ENCODE results near the gene C11orf71. TPM values are rescaled to one million over a fixed set of nuclear protein-coding genes. Genes with fewer than 3 reads are reported as not detected.

Gene C11orf71
- total RNA-seq, 1 donor from 2014 or later = 2.9 TPM

DNA sequence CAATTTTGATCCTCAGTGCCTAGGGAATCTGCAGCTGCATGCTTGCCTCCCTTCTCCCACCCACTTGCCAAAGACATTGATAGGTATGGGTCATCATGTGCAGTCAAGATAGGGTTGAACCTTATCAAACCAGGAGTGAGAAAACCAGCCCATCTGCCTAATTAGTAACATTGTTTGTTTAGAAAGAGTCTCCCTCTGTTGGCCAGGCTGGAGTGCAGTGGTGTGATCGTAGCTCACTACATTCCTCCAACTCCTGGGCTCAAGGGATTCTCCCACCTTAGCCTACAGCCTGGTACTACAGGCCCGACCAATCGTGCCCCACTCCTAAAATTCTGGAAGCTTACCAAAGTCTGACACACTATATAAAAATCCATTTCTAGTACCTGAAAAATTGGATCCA lies 4.6 kb downstream of the C11orf71 start:
- no peak for DNase-seq (ENCODE audit: low spot score)
- no peak overlapping the region for H3K4me3 Mint-ChIP-seq (ENCODE audit: unreplicated experiment)
- no peak overlapping the region for H3K27ac Mint-ChIP-seq (ENCODE audit: unreplicated experiment)
- H3K4me1 Mint-ChIP-seq (ENCODE audit: low read depth) = peaks cover 19% of the 10 kb centered on the region
- H3K36me3 Mint-ChIP-seq (ENCODE audit: low read depth) = no peaks in the 10 kb centered on the region
- TF ChIP-seq, protein P1, sequence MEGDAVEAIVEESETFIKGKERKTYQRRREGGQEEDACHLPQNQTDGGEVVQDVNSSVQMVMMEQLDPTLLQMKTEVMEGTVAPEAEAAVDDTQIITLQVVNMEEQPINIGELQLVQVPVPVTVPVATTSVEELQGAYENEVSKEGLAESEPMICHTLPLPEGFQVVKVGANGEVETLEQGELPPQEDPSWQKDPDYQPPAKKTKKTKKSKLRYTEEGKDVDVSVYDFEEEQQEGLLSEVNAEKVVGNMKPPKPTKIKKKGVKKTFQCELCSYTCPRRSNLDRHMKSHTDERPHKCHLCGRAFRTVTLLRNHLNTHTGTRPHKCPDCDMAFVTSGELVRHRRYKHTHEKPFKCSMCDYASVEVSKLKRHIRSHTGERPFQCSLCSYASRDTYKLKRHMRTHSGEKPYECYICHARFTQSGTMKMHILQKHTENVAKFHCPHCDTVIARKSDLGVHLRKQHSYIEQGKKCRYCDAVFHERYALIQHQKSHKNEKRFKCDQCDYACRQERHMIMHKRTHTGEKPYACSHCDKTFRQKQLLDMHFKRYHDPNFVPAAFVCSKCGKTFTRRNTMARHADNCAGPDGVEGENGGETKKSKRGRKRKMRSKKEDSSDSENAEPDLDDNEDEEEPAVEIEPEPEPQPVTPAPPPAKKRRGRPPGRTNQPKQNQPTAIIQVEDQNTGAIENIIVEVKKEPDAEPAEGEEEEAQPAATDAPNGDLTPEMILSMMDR (IDR thresholded peaks at IDR 0.05) = peak; percentile 59
- H3K27me3 Mint-ChIP-seq (ENCODE audit: low read depth) = no peaks in the 10 kb centered on the region
- no peaks in the 10 kb centered on the region for H3K9me3 Mint-ChIP-seq (ENCODE audit: low read depth)

DNA sequence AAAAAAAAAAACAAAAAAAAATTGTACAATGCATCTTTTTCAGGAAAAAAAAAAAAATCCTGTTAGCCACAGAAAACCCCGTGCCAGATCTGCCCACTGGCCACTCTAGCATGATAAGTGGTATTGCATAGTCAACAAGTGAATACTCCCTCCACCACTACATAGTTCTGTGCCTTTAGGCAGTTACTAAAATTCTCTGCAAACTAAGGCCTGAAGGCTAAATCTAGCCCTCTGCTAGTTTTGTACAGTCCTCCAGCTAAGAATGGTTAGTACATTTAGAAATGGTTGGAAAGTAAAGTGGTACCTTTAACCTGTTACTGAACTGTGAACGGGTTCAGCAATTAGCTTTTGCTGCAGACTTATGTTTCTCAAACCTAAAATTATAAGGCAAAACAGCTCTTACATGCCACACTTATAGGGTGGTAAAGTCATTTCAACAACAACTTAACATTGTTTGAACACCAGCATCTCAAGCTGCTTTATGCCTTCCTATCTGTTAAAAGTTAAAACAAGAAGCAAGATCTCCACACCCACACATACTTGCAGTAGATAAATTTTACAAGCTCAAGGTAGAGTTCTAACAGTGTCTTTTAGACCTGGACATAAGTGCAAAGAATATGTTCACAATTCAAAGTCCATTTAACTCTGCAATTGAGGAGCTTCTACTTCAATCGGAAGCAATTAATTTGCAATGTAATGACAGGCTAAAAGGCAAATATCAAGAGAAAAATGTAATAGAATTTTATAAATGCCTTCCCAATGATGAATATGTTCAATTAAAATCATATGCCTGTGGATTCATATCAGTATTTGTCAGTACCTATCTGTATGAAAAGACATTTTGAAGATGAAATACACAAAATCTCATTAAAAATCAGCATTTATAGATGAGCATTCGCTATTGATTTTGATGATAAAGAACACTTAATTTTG lies 7.3 kb downstream of the C11orf71 start:
- H3K36me3 Mint-ChIP-seq (ENCODE audit: low read depth) = no peaks in the 10 kb centered on the region
- no peaks in the 10 kb centered on the region for H3K9me3 Mint-ChIP-seq (ENCODE audit: low read depth)
- no peak for DNase-seq (ENCODE audit: low spot score)
- peaks cover 5% of the 10 kb centered on the region for H3K4me1 Mint-ChIP-seq (ENCODE audit: low read depth)
- TF ChIP-seq, protein P1 (IDR thresholded peaks at IDR 0.05) = no peak
- H3K4me3 Mint-ChIP-seq (ENCODE audit: unreplicated experiment) = no peak overlapping the region
- no peaks in the 10 kb centered on the region for H3K27me3 Mint-ChIP-seq (ENCODE audit: low read depth)
- H3K27ac Mint-ChIP-seq (ENCODE audit: unreplicated experiment) = no peak overlapping the region

DNA sequence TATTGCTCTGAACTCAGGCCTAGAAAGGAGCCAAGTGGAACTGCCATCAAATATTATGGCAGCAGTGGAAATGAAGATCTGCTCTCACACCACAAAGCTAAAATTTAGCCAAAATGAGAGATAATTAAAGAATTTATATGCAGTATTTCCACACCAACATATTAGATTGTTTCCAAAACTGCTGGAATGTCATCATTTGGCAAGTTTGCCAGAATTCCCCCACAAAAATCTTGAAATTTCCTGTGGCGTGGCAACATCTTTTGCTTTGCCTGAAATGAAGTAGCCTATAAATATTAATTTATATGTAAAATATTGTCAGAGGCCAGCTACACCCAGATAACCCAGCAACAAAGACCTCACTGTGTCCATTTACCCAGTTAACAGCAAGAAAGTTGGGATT lies 13.8 kb downstream of the C11orf71 start:
- Mint-ChIP-seq H3K36me3 (ENCODE audit: low read depth) (peaks cover 2% of the 10 kb centered on the region), H3K4me1 (ENCODE audit: low read depth) (peaks cover 7% of the 10 kb centered on the region), H3K27ac (ENCODE audit: unreplicated experiment) (no peak overlapping the region), H3K27me3 (ENCODE audit: low read depth) (no peaks in the 10 kb centered on the region), H3K4me3 (ENCODE audit: unreplicated experiment) (no peak overlapping the region), H3K9me3 (ENCODE audit: low read depth) (peaks cover 9% of the 10 kb centered on the region)
- DNase-seq (ENCODE audit: low spot score) = no peak
- TF ChIP-seq, protein P1 (IDR thresholded peaks at IDR 0.05) = no peak

DNA sequence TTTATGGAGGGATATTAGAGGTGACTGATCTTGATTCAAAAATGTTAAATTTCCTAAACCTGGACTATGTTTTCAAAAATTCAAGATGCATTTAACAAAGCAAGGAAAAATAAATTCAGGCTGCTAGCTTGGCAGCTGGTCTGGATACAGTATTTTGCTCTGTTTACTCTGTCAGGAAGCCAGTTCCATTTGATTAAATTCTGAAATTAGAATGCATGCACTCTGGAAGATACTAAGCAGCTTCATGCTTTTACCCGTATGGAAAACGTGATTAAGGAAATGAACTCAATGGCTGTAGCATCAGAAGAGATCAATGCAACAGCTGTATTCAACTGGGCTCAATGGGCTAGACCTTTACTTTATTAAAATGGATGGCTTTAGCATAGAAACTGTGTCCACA lies 14.2 kb downstream of the C11orf71 start:
- Mint-ChIP-seq H3K4me1 (ENCODE audit: low read depth) (peaks cover 7% of the 10 kb centered on the region), H3K36me3 (ENCODE audit: low read depth) (peaks cover 2% of the 10 kb centered on the region), H3K27me3 (ENCODE audit: low read depth) (no peaks in the 10 kb centered on the region), H3K4me3 (ENCODE audit: unreplicated experiment) (no peak overlapping the region), H3K27ac (ENCODE audit: unreplicated experiment) (no peak overlapping the region), H3K9me3 (ENCODE audit: low read depth) (peaks cover 9% of the 10 kb centered on the region)
- TF ChIP-seq, protein P1 (IDR thresholded peaks at IDR 0.05) = no peak
- DNase-seq (ENCODE audit: low spot score) = no peak

DNA sequence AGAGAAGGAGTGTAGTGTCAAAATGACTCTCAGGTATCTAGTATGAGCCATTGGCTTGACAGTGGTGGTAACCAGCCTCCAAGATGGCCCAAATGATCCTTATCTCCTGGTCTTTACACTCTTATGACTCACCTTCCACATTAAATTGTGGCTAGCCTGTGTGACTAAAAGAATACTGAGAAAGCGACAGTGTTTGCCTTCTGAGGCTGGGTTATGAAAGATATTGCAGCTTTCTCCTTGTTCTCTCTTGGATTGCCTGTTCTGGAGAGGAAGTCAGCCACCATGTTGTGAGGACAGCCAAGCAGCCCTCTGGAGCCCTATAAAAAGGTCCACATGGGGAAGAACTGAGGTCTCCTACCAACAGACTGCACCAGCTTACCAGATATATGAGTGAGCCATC lies 15.8 kb downstream of the C11orf71 start:
- Mint-ChIP-seq H3K27ac (ENCODE audit: unreplicated experiment) (no peak overlapping the region), H3K4me3 (ENCODE audit: unreplicated experiment) (no peak overlapping the region), H3K4me1 (ENCODE audit: low read depth) (peaks cover 7% of the 10 kb centered on the region), H3K27me3 (ENCODE audit: low read depth) (no peaks in the 10 kb centered on the region), H3K36me3 (ENCODE audit: low read depth) (peaks cover 2% of the 10 kb centered on the region), H3K9me3 (ENCODE audit: low read depth) (peaks cover 9% of the 10 kb centered on the region)
- DNase-seq (ENCODE audit: low spot score) = no peak
- TF ChIP-seq, protein P1 (IDR thresholded peaks at IDR 0.05) = no peak

Data from chondrocyte (in vitro differentiated cells).